GM18498 (cell line): Measurements from ENCODE around the gene JMJD1C.
"Not testable (repeated sequence)": the region's sequence is repeated elsewhere in the genome, so short reads cannot be mapped to it uniquely, and the experiment has no call there.

ENCODE experiments used
- ATAC-seq: cut with Tn5 transposase; IDR thresholded peaks from one replicate; pipeline ENCODE4 v1.9.1; 2021; ENCODE audit warnings: mild to moderate bottlenecking, moderate library complexity; ENCODE audit not compliant: unreplicated experiment

The JMJD1C gene

DNA sequence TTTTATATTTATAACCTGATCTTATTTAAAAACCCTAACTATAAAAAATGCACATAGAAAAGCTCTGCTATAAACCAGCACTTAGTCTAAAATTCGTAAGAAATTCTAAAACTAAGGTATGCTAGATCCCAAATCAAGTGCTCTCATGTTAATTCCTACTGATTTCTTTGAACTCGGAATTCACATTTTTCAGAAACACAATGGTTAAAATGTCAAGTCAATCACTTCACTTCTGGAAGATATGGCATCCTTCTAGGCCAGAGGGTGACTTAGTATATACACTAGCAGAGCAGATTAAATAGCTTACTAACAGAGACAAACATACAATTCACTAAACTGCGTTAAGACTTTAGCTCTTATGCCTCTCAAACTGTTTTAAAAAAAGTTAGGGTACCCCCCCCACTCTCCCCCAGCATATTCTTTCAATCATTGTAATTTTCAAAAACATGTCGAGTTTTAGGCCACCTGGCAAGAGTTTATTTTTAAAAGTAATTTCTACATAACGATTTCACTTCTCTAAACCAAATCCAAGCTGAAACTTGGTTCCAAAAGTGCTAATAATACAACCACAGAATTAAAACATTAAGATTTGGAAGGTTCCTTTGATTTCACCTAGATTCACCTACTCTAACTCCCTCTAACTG lies 203.2 kb downstream of the JMJD1C start:
- no peak for ATAC-seq

DNA sequence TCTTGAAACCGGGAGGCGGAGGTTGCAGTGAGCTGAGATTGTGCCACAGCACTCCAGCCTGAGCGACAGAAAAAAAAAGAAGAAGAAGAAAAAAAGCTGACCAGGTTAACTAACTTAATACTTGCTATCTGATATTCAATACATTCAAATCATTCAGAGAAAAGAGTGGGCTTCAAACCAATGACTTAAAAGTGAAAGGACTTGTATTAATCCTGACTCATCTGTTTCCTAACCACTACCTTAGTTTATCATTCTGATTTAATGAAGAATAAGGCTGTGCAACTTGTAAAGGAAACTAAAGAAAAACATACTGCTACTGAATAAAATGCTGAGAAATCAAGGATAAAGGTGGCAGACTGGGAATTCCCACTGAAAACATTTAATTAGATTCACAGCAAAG lies 204.3 kb downstream of the JMJD1C start:
- ATAC-seq: no peak

DNA sequence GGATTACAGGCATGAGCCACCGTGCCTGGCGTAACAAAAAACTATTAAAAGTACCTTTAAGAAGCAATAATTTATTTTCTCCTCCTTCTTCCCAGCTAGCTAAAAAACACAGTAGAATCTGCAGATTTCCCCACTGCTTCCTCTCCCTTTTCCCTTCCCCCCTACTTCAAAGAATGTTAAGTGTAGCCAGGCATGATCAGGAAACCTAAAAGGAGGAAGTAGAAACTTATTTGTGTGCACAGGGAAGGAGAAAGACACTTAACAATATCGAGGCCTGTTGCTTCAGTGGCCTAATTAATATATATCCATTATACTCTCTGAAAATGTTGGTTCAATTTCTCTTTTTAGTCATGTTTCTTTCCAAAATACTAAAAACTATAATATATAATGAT lies 204.9 kb downstream of the JMJD1C start:
- ATAC-seq: no peak

DNA sequence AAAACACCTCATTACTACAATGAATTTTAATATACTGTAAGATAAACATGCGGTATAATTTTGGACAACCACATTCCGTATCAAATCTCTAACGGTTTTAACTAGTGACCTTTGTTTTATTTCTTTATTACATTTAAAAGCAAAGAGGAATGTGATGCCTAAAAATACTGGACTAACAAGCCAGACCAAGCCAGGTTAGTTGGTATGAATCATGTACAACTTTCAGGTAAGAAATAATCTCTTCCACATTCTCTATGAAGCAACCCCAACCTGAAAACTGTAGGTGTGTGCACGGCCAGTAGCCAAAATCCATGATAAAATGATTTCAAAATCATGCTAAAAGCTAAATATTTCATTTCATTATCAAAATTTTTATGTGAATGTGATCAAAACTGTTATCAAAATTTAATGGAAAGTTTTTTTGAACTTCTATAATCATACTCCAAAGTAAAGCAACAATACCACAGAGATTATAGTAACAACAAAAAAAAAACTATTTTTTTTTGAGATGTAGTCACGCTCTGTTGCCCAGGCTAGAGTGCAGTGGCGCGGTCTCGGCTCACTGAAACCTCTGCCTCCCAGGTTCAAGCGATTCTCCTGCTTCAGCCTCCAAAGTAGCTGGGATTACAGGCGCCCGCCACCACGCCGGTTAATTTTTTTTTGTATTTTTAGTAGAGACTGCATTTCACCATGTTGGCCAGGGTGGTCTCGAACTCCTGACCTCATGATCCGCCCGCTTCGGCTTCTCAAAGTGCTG lies 205.5 kb downstream of the JMJD1C start:
- no peak for ATAC-seq

DNA sequence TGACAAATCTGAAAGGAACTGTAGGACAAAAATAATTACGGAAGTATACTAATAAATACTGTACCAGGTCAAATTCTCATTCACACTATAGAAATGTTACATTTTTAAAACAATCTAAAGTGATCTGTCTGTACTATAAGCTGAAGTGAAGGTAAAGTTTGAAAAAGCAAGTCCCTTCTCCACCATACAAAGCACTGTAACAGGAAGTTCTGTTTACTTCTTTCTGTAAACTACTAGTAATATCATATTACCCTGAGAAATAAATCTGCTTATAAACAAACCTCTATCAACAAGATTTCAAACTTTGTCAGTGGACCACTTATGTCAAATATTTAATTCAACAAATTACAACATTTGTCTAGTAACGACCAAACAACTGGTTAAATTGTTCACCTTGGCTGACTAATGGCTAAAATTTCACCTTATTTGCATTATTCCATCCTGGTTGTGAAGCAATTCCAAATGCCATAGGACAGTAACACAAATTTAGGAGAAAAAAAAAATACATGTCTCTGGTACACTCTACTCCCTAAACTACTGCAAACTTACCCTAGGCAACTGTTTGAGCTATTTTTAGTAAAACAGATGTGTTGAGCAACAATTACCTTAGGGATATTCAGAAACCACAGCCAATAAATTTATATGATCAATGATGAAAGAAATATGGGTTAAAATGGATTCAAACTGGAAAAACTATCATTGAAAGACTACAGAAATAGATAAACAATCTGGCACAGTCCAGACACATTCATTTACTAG lies 206.7 kb downstream of the JMJD1C start:
- ATAC-seq: no peak

DNA sequence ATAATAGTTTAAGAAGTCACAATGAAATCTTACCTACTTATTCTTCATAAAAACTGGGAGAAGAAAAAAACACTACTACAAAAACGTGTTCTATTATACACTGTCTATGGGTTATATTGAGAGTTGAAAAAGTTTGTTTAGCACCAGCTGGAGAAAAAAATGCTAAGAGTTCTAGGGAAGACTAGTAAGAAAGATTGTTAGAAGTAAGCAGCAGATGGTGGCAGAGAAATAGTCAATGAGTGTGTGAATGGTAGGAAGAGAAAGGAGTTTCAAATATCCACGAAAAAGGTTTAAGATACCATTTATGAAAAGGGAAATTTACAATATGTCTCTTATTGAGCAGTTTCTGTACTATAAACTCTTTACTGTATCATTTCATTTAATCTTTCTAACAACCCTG lies 208.0 kb downstream of the JMJD1C start:
- ATAC-seq: no peak

DNA sequence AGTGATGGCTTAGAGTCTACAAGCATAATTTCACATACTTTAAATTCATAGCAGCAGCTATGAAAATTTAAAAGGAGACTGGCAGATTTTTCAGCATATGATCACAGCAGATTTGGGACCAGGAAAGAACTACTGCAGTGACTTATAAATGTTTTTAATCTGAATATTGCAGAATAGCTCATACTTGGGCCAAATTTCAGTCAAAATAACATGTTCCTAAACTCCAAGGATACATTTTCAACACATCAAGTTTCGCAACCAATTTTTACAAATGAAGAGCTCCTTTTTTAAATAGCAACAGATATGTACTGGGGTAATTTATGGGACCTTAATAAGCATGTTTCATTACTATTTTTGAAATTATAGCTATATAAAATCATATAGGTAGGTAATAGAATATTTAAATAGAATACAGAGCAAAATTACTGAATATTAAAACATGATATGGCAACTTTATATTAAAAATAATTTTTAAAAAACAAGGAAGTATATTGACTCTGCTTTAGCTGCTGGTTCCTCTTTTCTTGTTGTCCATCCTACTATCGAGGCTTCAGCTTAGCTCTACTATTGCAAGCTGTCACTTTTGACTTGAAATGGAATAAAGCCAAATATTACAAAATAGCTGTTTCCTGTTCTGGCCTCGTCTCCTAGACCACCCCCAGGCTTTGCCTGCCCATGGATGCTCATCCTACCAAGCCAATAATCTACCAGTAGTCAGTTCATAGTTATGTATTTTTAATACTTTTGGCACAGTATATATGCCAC lies 209.6 kb downstream of the JMJD1C start:
- ATAC-seq: no peak

DNA sequence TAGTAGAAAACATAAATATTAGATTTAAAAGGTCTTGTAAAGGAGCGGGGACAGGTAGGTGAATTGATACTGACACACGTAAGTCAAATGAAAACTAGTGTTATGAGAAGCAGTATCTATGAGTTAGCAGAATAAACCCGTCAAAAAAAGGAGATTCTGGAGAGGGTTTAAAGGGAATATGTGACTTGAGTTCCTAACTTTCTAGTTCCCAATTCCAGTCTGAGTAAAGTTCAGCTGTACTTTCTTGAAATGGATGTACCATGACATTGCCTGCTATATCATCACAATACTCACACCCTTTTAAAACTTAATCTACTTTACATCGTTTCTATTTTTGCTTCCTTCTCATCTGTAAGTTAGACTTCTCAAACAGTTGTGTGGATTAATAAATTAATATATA lies 210.5 kb downstream of the JMJD1C start:
- no peak for ATAC-seq

DNA sequence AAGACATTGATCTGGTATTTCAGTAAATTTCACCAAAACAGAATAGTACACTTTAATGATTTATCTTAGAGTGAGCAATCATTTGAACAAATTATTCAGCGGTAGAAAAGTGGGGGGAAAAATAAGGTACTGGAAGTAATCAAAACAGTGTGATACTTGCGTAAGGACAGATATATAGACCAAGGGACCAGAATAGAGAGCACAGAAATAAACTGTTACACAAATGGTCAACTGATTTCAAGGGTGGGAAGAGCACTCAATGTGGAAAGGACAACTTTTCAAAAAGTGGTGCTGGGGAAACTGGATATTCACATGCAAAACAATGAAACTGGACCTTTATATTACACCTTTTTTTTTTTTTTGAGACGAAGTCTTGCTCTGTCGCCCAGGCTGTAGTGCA lies 212.7 kb downstream of the JMJD1C start:
- no peak for ATAC-seq

DNA sequence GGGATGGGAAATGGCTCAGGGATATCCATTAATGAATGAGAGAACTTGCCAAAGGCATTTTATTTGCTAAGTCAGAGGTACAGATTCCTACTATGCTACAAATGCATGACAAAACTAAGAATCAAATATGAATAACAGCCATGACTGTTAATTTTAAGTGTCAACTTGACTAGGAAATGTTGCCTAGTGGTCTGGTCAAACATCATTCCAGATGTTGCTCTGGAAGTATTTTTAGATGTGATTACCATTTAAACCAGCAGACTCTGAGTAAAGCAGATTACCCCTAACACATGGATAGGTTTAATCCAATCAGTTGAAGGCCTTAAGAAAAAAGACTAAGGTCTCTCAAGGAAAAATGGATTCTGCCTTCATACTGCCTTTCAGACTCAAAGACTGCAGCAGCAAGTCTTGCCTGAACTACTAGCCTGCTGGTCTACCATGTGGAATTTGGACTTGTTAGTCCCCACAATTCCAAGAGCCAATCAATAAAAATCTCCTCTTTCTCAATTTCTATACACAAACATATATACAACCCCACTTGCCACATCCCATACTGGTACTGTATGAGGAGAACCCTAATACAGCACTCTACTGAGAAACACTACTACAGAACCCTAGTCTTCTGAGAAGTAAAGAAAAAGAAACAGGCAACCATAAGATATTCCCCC lies 213.5 kb downstream of the JMJD1C start:
- ATAC-seq: no peak

DNA sequence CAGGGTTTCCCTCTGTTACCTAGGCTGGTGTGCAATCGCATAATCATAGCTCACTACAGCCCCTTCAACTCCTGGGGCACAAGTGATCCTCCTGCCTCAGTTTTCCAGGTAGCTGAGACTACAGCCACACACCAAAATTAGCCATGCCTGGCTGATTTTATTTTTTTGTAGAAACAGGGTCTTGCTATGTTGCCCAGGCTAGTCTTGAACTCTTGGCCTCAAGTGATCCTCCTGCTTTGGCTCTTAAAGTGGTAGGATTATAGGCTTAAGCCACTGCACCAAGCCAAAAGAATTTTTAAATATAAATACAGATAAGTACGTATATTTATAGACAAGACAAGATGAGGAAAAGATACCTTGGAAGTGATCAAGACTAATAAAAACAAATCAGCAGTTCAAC lies 215.7 kb downstream of the JMJD1C start:
- no peak for ATAC-seq

DNA sequence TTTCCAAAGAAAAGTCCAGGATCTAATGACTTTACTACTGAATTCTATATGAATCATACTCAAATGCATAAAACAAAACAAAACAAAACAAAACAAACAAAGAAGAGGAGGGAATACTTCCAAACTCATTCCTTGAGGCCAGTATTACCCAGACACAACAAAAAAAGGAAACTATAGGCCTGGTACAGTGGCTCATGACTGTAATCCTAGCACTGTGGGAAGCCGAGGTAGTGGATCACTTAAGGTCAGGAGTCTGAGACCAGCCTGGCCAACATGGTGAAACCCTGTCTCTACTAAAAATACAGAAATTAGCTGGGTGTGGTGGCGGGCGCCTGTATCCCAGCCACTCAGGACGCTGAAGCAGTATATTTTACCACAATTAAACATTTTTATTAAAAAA lies 218.0 kb downstream of the JMJD1C start:
- no peak for ATAC-seq

DNA sequence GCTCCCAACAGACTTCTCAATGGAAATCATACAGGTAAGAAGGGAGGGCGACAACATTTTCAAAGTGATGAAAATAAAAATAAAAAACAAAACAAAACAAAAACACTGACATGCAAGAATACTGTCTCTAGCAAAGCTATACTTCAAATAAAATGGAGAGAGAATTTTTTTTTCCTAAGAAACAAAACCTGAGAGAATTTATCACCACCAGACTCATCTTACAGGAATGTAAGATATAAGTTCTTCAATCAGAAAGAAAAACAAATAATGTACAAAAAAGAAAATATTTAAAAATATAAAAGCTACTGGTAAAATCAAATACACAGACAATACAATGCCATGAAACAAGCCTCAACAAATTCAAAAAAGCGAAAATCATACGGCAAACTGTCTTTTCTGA lies 219.4 kb downstream of the JMJD1C start:
- ATAC-seq: no peak

DNA sequence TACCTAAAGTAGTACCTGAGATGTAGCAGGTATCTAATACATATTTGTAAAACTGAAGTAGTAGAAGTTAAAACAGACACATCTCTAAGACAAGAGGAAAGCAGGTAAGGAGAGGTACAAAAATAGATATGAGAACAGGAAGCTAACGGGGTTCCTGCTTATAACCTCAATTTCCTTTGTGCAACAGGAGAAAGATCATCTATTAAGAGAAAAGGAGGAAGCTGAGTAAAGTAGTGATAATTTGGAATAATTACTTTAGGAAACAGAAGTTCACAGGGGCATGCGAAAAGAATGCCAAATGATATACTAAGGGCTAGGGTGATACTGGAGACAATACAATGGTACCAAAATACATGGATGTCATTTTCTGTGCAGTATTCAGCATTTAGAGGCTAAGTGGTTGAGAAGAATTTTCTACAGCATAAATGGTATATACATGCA lies 223.9 kb downstream of the JMJD1C start:
- no peak for ATAC-seq

DNA sequence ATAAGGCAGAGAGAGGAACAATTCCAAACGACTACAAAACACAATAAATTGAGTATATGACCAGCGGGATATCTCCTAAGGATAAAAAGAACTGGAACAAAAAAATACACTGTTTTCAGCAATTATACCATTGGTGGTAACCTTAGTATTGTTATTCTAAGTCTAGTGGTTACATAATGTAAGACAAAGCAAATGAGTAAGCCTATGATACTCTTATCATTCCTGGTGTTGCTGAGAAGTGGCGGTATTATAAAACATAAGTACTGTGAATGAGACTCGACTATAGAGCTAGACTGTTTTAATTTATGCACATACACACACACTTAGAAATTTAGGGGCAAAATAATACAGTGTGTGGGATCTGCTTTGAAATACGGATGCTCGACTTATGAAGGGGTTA lies 225.0 kb downstream of the JMJD1C start:
- ATAC-seq: no peak

DNA sequence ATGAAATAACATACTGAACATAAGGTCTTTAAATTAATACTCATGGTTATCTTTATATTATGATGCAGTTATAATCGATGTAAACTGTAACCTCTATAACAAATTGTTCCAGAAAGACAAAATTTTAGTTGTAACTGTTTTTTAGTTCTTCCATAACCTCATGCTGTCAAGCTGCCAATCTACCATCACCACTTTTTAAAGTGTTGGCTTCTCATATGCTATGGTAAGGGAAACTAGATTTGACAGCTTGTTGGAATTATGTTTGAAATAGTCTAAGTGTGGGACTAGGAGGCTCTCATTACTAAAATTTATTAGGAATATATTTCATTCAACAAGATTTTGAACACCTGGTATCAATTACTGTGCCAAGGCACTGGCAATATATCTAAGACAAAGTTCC lies 227.3 kb downstream of the JMJD1C start:
- ATAC-seq: no peak

DNA sequence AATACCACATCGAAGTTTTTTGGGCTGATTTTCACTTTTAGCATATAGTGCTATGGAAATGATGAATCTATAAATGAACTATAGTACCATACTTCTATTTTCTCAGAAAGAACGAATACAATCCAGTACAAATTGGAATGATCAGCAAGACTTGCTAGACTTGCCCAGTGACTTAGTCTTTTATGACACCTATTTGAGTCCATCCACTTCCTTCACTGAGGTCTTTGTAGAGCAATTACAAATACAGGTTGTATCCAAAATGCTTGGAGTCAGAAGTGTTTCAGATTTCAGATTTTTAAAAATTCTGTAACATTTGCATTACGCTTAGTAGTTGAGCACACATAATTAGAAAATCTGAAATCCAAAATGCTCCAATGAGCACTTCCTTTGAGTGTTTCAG lies 228.4 kb downstream of the JMJD1C start:
- no peak for ATAC-seq

DNA sequence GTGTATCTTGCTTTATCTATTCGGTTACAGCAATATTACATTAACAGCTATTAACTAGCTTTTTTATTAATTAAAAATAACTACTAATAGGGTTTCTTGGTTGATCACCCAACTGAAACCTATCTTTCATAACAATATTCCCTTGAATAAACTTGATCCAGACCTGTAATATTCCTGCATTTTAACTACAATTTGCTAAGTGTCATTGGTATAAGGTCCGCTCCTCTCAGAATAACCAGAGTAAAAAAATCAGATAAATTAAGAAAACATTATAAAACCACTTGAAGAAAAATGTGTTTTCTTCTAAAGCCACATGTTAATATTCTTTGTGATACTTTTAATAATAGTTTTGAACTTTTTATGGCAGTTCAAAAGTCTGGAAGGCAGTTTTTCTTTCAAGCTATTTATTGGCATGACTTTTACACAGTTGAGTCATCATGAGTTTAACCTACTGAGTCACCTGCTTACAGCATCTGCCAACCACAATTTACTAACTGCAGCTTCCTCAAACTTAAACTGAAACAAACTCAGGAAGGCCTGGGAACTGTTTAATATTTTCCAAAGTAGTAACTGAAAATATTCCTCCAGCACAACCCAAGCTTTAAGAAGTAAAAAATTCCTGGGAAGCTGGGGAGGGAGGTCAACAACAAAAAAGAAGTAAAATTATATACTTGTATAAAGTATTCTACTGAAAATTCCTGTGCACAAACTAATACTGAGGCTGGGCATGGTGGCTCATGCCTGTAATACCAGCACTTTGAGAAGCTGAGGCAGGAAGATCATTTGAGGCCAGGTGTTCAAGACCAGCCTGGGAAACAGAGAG lies 229.5 kb downstream of the JMJD1C start:
- peak; percentile 89 for ATAC-seq

DNA sequence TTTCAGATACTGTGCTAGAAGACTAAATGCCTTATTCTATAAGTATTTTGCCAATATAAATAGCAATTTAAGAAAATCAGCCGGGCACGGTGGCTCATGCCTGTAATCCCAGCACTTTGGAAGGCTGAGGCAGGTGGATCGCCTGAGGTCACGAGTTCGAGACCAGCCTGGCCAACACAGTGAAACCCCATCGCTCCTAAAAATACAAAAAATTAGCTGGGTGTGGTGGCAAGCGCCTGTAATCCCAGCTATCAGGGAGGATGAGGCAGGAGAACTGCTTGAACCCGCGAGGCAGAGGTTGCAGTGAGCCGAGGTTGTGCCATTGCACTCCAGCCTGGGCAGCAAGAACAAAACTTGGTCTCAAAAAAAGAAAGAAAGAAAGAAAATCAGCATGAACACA lies 230.6 kb downstream of the JMJD1C start:
- not testable (repeated sequence) for ATAC-seq

DNA sequence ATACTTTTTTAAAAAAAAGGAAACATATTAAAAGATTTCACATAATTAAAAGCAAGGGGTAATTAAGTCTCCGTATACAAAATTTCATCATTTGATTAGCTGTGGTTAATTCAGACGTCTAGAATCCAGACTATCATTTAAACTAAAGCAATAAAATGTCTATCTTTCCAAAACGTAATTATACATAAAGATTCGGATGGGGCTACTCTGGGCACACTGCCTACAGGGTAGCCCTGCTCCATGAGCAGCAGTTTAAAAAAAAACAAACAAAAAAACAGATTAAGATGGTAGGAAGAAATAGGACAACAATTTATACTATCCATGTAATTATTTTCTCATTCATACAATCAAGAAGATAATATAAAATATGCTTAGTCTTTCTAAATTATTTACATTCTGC lies 236.6 kb downstream of the JMJD1C start:
- ATAC-seq: no peak
